WTC11 (cell line): ENCODE results near the gene PTN.

ENCODE experiments used
- ATF3 ChIP-seq: sonication (generic); formaldehyde crosslinking; conservative IDR thresholded peaks from 2 replicates; pipeline ENCODE4 v1.8.1; 2022; ENCODE audit warnings: mild to moderate bottlenecking, missing genetic modification reagents
- TEAD1 ChIP-seq: sonication (generic); formaldehyde crosslinking; IDR thresholded peaks from 2 replicates; pipeline ENCODE4 v1.8.0; 2022; ENCODE audit warnings: mild to moderate bottlenecking, missing genetic modification reagents
- ZNF263 ChIP-seq: sonication (generic); formaldehyde crosslinking; IDR thresholded peaks from 2 replicates; pipeline ENCODE4 v1.8.1; 2022; ENCODE audit warnings: low read depth, mild to moderate bottlenecking, moderate library complexity, missing genetic modification reagents
- TF ChIP-seq, protein P1 (sequence below): fragments of 200-600 bp; IDR thresholded peaks from 2 replicates; pipeline ENCODE4 v1.8.0; 2022; ENCODE audit warnings: antibody characterized with exemption
- TF ChIP-seq, protein P2 (sequence below): sonication (generic); formaldehyde crosslinking; IDR thresholded peaks from 2 replicates; pipeline ENCODE4 v1.8.1; 2023; ENCODE audit warnings: mild to moderate bottlenecking, missing genetic modification reagents, moderate library complexity

GRCh38 chr7:137342265-137342664 lies 1.3 kb downstream of the PTN start:
- TF ChIP-seq, protein P1, sequence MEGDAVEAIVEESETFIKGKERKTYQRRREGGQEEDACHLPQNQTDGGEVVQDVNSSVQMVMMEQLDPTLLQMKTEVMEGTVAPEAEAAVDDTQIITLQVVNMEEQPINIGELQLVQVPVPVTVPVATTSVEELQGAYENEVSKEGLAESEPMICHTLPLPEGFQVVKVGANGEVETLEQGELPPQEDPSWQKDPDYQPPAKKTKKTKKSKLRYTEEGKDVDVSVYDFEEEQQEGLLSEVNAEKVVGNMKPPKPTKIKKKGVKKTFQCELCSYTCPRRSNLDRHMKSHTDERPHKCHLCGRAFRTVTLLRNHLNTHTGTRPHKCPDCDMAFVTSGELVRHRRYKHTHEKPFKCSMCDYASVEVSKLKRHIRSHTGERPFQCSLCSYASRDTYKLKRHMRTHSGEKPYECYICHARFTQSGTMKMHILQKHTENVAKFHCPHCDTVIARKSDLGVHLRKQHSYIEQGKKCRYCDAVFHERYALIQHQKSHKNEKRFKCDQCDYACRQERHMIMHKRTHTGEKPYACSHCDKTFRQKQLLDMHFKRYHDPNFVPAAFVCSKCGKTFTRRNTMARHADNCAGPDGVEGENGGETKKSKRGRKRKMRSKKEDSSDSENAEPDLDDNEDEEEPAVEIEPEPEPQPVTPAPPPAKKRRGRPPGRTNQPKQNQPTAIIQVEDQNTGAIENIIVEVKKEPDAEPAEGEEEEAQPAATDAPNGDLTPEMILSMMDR: no peak
- TF ChIP-seq ATF3 (no peak), ZNF263 (CRISPR knock-in tag) (no peak), TEAD1 (no peak)
- TF ChIP-seq, protein P2, sequence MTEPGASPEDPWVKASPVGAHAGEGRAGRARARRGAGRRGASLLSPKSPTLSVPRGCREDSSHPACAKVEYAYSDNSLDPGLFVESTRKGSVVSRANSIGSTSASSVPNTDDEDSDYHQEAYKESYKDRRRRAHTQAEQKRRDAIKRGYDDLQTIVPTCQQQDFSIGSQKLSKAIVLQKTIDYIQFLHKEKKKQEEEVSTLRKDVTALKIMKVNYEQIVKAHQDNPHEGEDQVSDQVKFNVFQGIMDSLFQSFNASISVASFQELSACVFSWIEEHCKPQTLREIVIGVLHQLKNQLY: no peak
